Measurements from ENCODE around the gene ATRIP. TPM values are rescaled to one million over a fixed set of nuclear protein-coding genes. Genes with fewer than 3 reads are reported as not detected.

The ATRIP gene
- polyA plus RNA-seq, 1 of the 3 experiments (the other 2 are of a cell fraction): 5.6 TPM

GRCh38 chr3:48435223-48435595, 11.3 kb upstream of the ATRIP start:
- no peaks in the 10 kb centered on the region for H3K9me2 ChIP-seq
- POLR2A ChIA-PET: interaction anchor here (1.6 kb wide), 1 partner anchor 162 kb away, joined by 4 read pairs; no protein-coding TSS in a partner anchor
- WGBS (ENCODE audit: low lambda C conversion rate): 86% methylated on average over 4 of the region's 4 CpGs
- H3F3A ChIP-seq (replicated peaks; ENCODE audit: insufficient read depth): no peaks in the 10 kb centered on the region
- TF ChIP-seq FOXJ3 (CRISPR knock-in tag; IDR thresholded peaks at IDR 0.05) (no peak), MXI1 (IDR thresholded peaks at IDR 0.05; ENCODE audit: low read depth, low read length) (no peak), EP300 (IDR thresholded peaks at IDR 0.05; ENCODE audit: borderline replicate concordance in 1 of 2, low read depth in 1 of 2, low read length in 1 of 2) (no peak), IRF3 (IDR thresholded peaks at IDR 0.05; ENCODE audit: low read depth, low read length) (no peak), RAD21 (IDR thresholded peaks at IDR 0.05; ENCODE audit: low read length) (no peak), TEAD4 (IDR thresholded peaks at IDR 0.05; ENCODE audit: borderline replicate concordance, insufficient read depth) (no peak), SMC3 (IDR thresholded peaks at IDR 0.05; ENCODE audit: low read depth, low read length) (no peak), NRF1 (IDR thresholded peaks at IDR 0.05; ENCODE audit: low read depth, low read length) (no peak), REST (IDR thresholded peaks at IDR 0.05; ENCODE audit: low read depth, low read length) (no peak), JUND (IDR thresholded peaks at IDR 0.05) (no peak), ZBTB33 (IDR thresholded peaks at IDR 0.05; ENCODE audit: borderline replicate concordance, low read depth) (no peak)
- no peak overlapping the region for H3K4me3 ChIP-seq (ENCODE audit: low read depth in 2 of 2, low read length in 1 of 2)
- peaks cover 0 to 18% of the 10 kb centered on the region in 2 experiments; a peak in 1 of 4 replicates for H3K4me1 ChIP-seq (ENCODE audit: control insufficient read depth in 1 of 2, insufficient read depth in 2 of 2, low read depth in 1 of 2, low read length in 1 of 2)
- DNase-seq: no peak
- H3K27ac ChIP-seq (ENCODE audit: low read depth in 2 of 2, low read length in 1 of 2): no peak overlapping the region; a peak in 1 of 4 replicates
- CTCF ChIA-PET: interaction anchor here (0.7 to 13.2 kb wide), 57 partner anchors 12 to 265 kb away, joined by 3 to 399 read pairs (median 13); partner anchors contain the start of genes ATRIP, CAMP, CDC25A and FBXW12
- no peaks in the 10 kb centered on the region for H3K27me3 ChIP-seq (ENCODE audit: insufficient read depth)
- H3K9ac ChIP-seq: no peak overlapping the region
- peaks cover 15% of the 10 kb centered on the region for H3K79me2 ChIP-seq (ENCODE audit: insufficient read depth)
- H4K20me1 ChIP-seq (ENCODE audit: insufficient read depth): 0 out of 2 replicates have a peak, but pooled peaks cover 5% of the 10 kb centered on the region
- H3K4me2 ChIP-seq: no peak overlapping the region
- no peak overlapping the region for H2AFZ ChIP-seq (ENCODE audit: low read depth)
- H3K36me3 ChIP-seq (replicated peaks in 1 of 2; ENCODE audit: control insufficient read depth in 1 of 2, insufficient read depth in 2 of 2, low read length in 1 of 2): peaks cover 4 to 25% of the 10 kb centered on the region in 2 experiments
- no peaks in the 10 kb centered on the region for H3K9me3 ChIP-seq
